Neural cell (in vitro differentiated cells): ENCODE measurements around the gene KLHL35.

Experiments used
- CTCF ChIP-seq: fragments of 450-650 bp; IDR thresholded peaks from 2 replicates; pipeline ENCODE4 v1.5.1; 2014; ENCODE audit warnings: antibody characterized with exemption, mild to moderate bottlenecking, moderate library complexity; ENCODE audit not compliant: poor library complexity, severe bottlenecking
- MXI1 ChIP-seq: fragments of 450-650 bp; conservative IDR thresholded peaks from 2 replicates; pipeline ENCODE4 v1.6.1; 2014; ENCODE audit warnings: antibody characterized with exemption, mild to moderate bottlenecking; ENCODE audit not compliant: poor library complexity, severe bottlenecking
- RAD21 ChIP-seq: fragments of 450-650 bp; conservative IDR thresholded peaks from 2 replicates; pipeline ENCODE4 v1.6.1; 2014; ENCODE audit warnings: antibody characterized with exemption, mild to moderate bottlenecking, moderate library complexity

GRCh38 chr11:75480185-75481175, 47.5 kb upstream of the KLHL35 start:
- TF ChIP-seq MXI1 (no peak), RAD21 (no peak), CTCF (no peak)
